H9 (cell line): ENCODE data around the gene KCNMB1. TPM values are rescaled to one million over a fixed set of nuclear protein-coding genes. Genes with fewer than 3 reads are reported as not detected.

ENCODE experiments used
- DNase-seq: peaks from one replicate; pipeline ENCODE4 v3.0.0-alpha.2; 2017
- H2AFZ ChIP-seq: one replicate; pipeline ENCODE4 v1.6.1; 2013; ENCODE audit warnings: mild to moderate bottlenecking, low read length, control low read depth, moderate library complexity
- H2AK5ac ChIP-seq: 2 replicates; pipeline ENCODE4 v1.6.1; 2013; ENCODE audit warnings: low read length, control low read depth, mixed read lengths; ENCODE audit not compliant: insufficient read length
- H2BK120ac ChIP-seq: one replicate; pipeline ENCODE4 v1.6.1; 2013; ENCODE audit warnings: low read depth, mild to moderate bottlenecking, low read length, control low read depth, inconsistent platforms; ENCODE audit not compliant: poor library complexity, severe bottlenecking
- H2BK12ac ChIP-seq: 2 replicates; pipeline ENCODE4 v1.6.1; 2013; ENCODE audit warnings: low read length, control low read depth, mixed read lengths, low read depth; ENCODE audit not compliant: insufficient read length
- H2BK15ac ChIP-seq: 2 replicates; pipeline ENCODE4 v1.6.1; 2013; ENCODE audit warnings: low read depth, low read length, control low read depth
- H2BK20ac ChIP-seq: one replicate; pipeline ENCODE4 v1.6.1; 2013; ENCODE audit warnings: low read depth, mild to moderate bottlenecking, low read length, control low read depth, inconsistent platforms; ENCODE audit not compliant: poor library complexity, severe bottlenecking
- H2BK5ac ChIP-seq: 2 replicates; pipeline ENCODE4 v1.6.1; 2013; ENCODE audit warnings: low read length, control low read depth, mixed read lengths; ENCODE audit not compliant: insufficient read length
- H3K14ac ChIP-seq: 2 replicates; pipeline ENCODE4 v1.6.1; 2013; ENCODE audit warnings: low read length, control low read depth; ENCODE audit not compliant: insufficient read depth
- H3K18ac ChIP-seq: 2 replicates; pipeline ENCODE4 v1.6.1; 2013; ENCODE audit warnings: low read depth, mild to moderate bottlenecking, mixed read lengths, low read length, control low read depth; ENCODE audit not compliant: insufficient read length
- H3K23ac ChIP-seq: 2 replicates; pipeline ENCODE4 v1.6.1; 2013; ENCODE audit warnings: low read length, control low read depth, mixed read lengths, low read depth; ENCODE audit not compliant: insufficient read length
- H3K23me2 ChIP-seq: 2 replicates; pipeline ENCODE4 v1.6.1; 2013; ENCODE audit warnings: low read depth, mild to moderate bottlenecking, mixed read lengths, low read length, control low read depth; ENCODE audit not compliant: insufficient read length, poor library complexity, severe bottlenecking
- H3K27ac ChIP-seq: 2 replicates; pipeline ENCODE4 v1.5.1; 2013; ENCODE audit warnings: low read length, control low read depth, mixed read lengths, low read depth; ENCODE audit not compliant: insufficient read length
- H3K27me3 ChIP-seq: 2 replicates; pipeline ENCODE4 v1.6.1; 2013; ENCODE audit warnings: low read length, control low read depth, inconsistent platforms; ENCODE audit not compliant: insufficient read depth
- H3K4ac ChIP-seq: 2 replicates; pipeline ENCODE4 v1.6.1; 2013; ENCODE audit warnings: low read depth, mild to moderate bottlenecking, control low read depth, inconsistent platforms, low read length, moderate library complexity
- H3K4me1 ChIP-seq: 2 replicates; pipeline ENCODE4 v1.6.1; 2013; ENCODE audit warnings: low read length, control low read depth, inconsistent platforms; ENCODE audit not compliant: insufficient read depth
- H3K4me2 ChIP-seq: 2 replicates; pipeline ENCODE4 v1.6.1; 2013; ENCODE audit warnings: low read length, control low read depth, mixed read lengths; ENCODE audit not compliant: insufficient read length, insufficient read depth
- H3K56ac ChIP-seq: 2 replicates; pipeline ENCODE4 v1.6.1; 2013; ENCODE audit warnings: low read depth, mild to moderate bottlenecking, mixed read lengths, low read length, control low read depth; ENCODE audit not compliant: insufficient read length
- H3K79me1 ChIP-seq: 2 replicates; pipeline ENCODE4 v1.6.1; 2013; ENCODE audit warnings: low read depth, mild to moderate bottlenecking, moderate library complexity, low read length, control low read depth, inconsistent platforms; ENCODE audit not compliant: insufficient read depth, poor library complexity, severe bottlenecking
- H3K79me2 ChIP-seq: 2 replicates; pipeline ENCODE4 v1.6.1; 2013; ENCODE audit warnings: low read length, control low read depth, inconsistent platforms; ENCODE audit not compliant: insufficient read depth
- H3K9ac ChIP-seq: 2 replicates; pipeline ENCODE4 v1.6.1; 2013; ENCODE audit warnings: low read length, control low read depth, mixed read lengths; ENCODE audit not compliant: insufficient read length; ENCODE audit errors: extremely low read depth
- H3K9me3 ChIP-seq: one replicate; pipeline ENCODE4 v1.6.1; 2013; ENCODE audit warnings: low read depth, low read length, inconsistent platforms; ENCODE audit not compliant: control insufficient read depth
- H3T11ph ChIP-seq: one replicate; pipeline ENCODE4 v1.6.1; 2013; ENCODE audit warnings: mild to moderate bottlenecking, low read length, control low read depth, inconsistent platforms
- H4K20me1 ChIP-seq: one replicate; pipeline ENCODE4 v1.6.1; 2013; ENCODE audit not compliant: control insufficient read depth, insufficient read length, insufficient read depth
- H4K5ac ChIP-seq: 2 replicates; pipeline ENCODE4 v1.6.1; 2013; ENCODE audit warnings: low read depth, mild to moderate bottlenecking, mixed read lengths, low read length, control low read depth; ENCODE audit not compliant: insufficient read length
- H4K8ac ChIP-seq: replicated peaks from 2 replicates; pipeline ENCODE4 v1.6.1; 2013; ENCODE audit warnings: low read length, control low read depth, mixed read lengths, low read depth; ENCODE audit not compliant: insufficient read length
- H4K91ac ChIP-seq: 2 replicates; pipeline ENCODE4 v1.6.1; 2013; ENCODE audit warnings: low read depth, mild to moderate bottlenecking, moderate library complexity, mixed read lengths, low read length, control low read depth; ENCODE audit not compliant: insufficient read length
- H3K27ac Mint-ChIP-seq, 3 experiments: 2 replicates in 2 of 3; 3 replicates in 1 of 3; pipeline ENCODE4 v1.8.0; 2020 to 2021; ENCODE audit warnings: mixed read lengths in 3 of 3, mild to moderate bottlenecking in 1 of 3, moderate library complexity in 1 of 3
- H3K27me3 Mint-ChIP-seq: 2 replicates; pipeline ENCODE4 v1.8.0; 2021; ENCODE audit warnings: low read depth, mild to moderate bottlenecking, moderate library complexity, mixed read lengths
- H3K36me3 Mint-ChIP-seq, 3 experiments: 2 replicates in 2 of 3; 3 replicates in 1 of 3; pipeline ENCODE4 v1.8.0; 2020 to 2021; ENCODE audit warnings: low read depth in 3 of 3, mixed read lengths in 3 of 3; ENCODE audit not compliant: insufficient read depth in 1 of 3
- H3K4me1 Mint-ChIP-seq, 2 experiments: 2 replicates each; pipeline ENCODE4 v1.8.0; 2020; ENCODE audit warnings: mixed read lengths in 2 of 2
- H3K4me3 Mint-ChIP-seq, 2 experiments: 2 replicates in 1 of 2; 3 replicates in 1 of 2; pipeline ENCODE4 v1.8.0; 2020 to 2021; ENCODE audit warnings: mild to moderate bottlenecking in 2 of 2, mixed read lengths in 2 of 2, moderate library complexity in 1 of 2
- H3K9me3 Mint-ChIP-seq, 2 experiments: 2 replicates in 1 of 2; 3 replicates in 1 of 2; pipeline ENCODE4 v1.8.0; 2020; ENCODE audit warnings: mild to moderate bottlenecking in 2 of 2, mixed read lengths in 2 of 2, moderate library complexity in 1 of 2
- CTCF ChIP-seq: fragments of 200-600 bp; sonication (generic); conservative IDR thresholded peaks from 3 replicates; pipeline ENCODE4 v1.8.0; 2021; ENCODE audit warnings: antibody characterized with exemption, mild to moderate bottlenecking
- WGBS: extraction: QIAGEN DNeasy Blood & Tissue Kit; methylation state at CpG from one replicate; pipeline ENCODE4 v1.1.7; 2013; ENCODE audit warnings: missing lambda C conversion rate, low lambda C conversion rate, mixed read lengths; ENCODE audit not compliant: insufficient read length; ENCODE audit errors: extremely low coverage; 5-methylcytosine and 5-hydroxymethylcytosine counted together
- total RNA-seq: library from RNA; stranded (reverse); gene quantifications from 2 replicates; pipeline ENCODE4 v1.2.1, GENCODE V29; 2021

KCNMB1 gene
- total RNA-seq, 1 experiment from 2014 or later, result 0.28 TPM

GRCh38 chr5:170338291-170338690 is 50.9 kb downstream of the KCNMB1 start:
- H3K23ac ChIP-seq, result no peak overlapping the region
- no peak overlapping the region for H2BK20ac ChIP-seq
- TF ChIP-seq CTCF, result no peak
- no peak overlapping the region for H4K5ac ChIP-seq
- H3T11ph ChIP-seq, result no peak overlapping the region
- H4K20me1 ChIP-seq, result no peaks in the 10 kb centered on the region
- H3K36me3 Mint-ChIP-seq, result peaks cover 0 to 23% (median 8%) of the 10 kb centered on the region in 3 experiments; a peak in 4 of 7 replicates
- no peak overlapping the region for H4K8ac ChIP-seq
- no peaks in the 10 kb centered on the region for H3K27me3 ChIP-seq
- peaks cover 7% of the 10 kb centered on the region for H3K27me3 Mint-ChIP-seq
- H4K91ac ChIP-seq, result no peak overlapping the region
- H3K14ac ChIP-seq, result no peak overlapping the region
- DNase-seq, result no peak
- H3K4me3 Mint-ChIP-seq, result no peak overlapping the region; a peak in 1 of 5 replicates
- no peak overlapping the region for H3K27ac ChIP-seq
- peaks cover 52 to 64% of the 10 kb centered on the region in 2 experiments for H3K4me1 Mint-ChIP-seq
- no peak overlapping the region for H3K9ac ChIP-seq
- H2BK15ac ChIP-seq, result no peak overlapping the region
- H3K79me1 ChIP-seq, result no peaks in the 10 kb centered on the region
- no peaks in the 10 kb centered on the region for H3K23me2 ChIP-seq
- H2AFZ ChIP-seq, result no peak overlapping the region
- no peak overlapping the region for H2BK12ac ChIP-seq
- H3K56ac ChIP-seq, result no peak overlapping the region
- no peak overlapping the region for H3K18ac ChIP-seq
- no CpG with 5 or more reads among the region's 4 CpGs for WGBS
- peaks cover 11% of the 10 kb centered on the region for H3K9me3 ChIP-seq
- H2AK5ac ChIP-seq, result no peak overlapping the region
- H3K79me2 ChIP-seq, result no peaks in the 10 kb centered on the region
- H2BK5ac ChIP-seq, result no peak overlapping the region
- no peak overlapping the region for H2BK120ac ChIP-seq
- H3K27ac Mint-ChIP-seq, result no peak overlapping the region
- H3K4me1 ChIP-seq, result peaks cover 7% of the 10 kb centered on the region; the same call in 1 of the 2 replicates
- no peak overlapping the region for H3K4ac ChIP-seq
- no peak overlapping the region for H3K4me2 ChIP-seq
- H3K9me3 Mint-ChIP-seq, result peaks cover 16 to 19% of the 10 kb centered on the region in 2 experiments
